ENCODE data around the gene CCL21. TPM values are rescaled to one million over a fixed set of nuclear protein-coding genes. Genes with fewer than 3 reads are reported as not detected.

The CCL21 gene
- total and polyA plus RNA-seq, 8 donors = 39.1 to 212 (median 150) TPM

DNA sequence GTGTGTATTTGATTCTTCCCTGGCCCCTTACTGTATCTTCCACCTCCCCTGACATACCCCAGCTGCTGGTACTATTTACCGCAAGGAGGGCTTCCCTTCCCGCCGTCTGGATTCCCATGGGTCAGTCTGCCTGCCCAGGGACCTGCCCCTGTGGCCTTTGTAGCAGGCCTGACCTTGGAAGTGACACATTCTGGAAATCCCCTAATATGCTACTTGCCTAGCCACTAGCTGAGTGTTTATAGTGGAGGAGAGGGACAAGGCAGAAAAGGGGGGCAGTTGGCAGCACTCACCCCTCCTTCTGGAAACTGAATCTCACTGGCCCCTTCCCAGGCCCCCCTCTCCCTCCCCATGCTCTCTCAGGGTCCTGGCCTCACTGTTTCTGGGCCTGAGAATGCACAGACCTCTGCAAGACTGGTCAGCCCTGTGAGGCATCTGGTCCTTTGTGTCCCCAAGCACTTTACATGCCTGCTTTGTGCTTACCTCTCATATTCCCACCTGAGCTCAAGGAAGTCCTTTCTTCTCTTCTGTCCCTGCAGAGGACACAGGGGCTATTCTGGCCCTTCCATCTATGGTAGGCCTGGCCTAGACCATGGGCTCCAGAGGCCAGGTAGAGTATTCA, 8.2 kb upstream of the CCL21 start:
- peak; percentile 33 for ATAC-seq
- Histone ChIP-seq H3K9me3 (no peaks in the 10 kb centered on the region), H3K4me3 (no peak overlapping the region), H3K27ac (no peak overlapping the region), H3K4me1 (peaks cover 0 to 8% of the 10 kb centered on the region in 2 donors), H3K27me3 (no peaks in the 10 kb centered on the region), H3K36me3 (no peaks in the 10 kb centered on the region)
- DNase-seq = no peak
- intact Hi-C loops (cut with DNase I) = no loop called here
- TF ChIP-seq, protein P1, sequence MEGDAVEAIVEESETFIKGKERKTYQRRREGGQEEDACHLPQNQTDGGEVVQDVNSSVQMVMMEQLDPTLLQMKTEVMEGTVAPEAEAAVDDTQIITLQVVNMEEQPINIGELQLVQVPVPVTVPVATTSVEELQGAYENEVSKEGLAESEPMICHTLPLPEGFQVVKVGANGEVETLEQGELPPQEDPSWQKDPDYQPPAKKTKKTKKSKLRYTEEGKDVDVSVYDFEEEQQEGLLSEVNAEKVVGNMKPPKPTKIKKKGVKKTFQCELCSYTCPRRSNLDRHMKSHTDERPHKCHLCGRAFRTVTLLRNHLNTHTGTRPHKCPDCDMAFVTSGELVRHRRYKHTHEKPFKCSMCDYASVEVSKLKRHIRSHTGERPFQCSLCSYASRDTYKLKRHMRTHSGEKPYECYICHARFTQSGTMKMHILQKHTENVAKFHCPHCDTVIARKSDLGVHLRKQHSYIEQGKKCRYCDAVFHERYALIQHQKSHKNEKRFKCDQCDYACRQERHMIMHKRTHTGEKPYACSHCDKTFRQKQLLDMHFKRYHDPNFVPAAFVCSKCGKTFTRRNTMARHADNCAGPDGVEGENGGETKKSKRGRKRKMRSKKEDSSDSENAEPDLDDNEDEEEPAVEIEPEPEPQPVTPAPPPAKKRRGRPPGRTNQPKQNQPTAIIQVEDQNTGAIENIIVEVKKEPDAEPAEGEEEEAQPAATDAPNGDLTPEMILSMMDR (IDR thresholded peaks at IDR 0.05) = no peak

DNA sequence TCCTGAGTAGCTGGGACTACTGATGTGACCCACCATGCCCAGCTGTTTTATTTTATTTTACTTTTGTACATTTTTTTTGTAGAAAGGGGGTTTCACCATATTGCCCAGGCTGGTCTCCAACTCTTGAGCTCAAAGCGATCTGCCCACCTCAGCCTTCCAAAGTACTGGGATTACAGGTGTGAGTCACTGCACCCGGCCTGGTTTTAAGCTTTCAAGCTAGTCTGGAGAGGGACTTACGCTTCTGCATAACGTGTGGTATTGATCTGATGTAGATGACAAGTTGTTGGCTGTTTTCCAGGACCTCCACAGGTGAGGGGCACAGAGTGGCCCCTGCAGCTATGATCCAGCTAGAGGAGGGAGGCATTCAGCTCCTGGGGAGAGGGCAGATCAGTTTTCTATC, 6.8 kb upstream of the CCL21 start:
- intact Hi-C loops (cut with DNase I) = no loop called here
- Histone ChIP-seq H3K27me3 (no peaks in the 10 kb centered on the region), H3K9me3 (no peaks in the 10 kb centered on the region), H3K36me3 (no peaks in the 10 kb centered on the region), H3K4me1 (peaks cover 0 to 8% of the 10 kb centered on the region in 2 donors), H3K4me3 (no peak overlapping the region), H3K27ac (no peak overlapping the region)
- TF ChIP-seq, protein P1 (IDR thresholded peaks at IDR 0.05) = no peak
- ATAC-seq (no peak), DNase-seq (no peak)

DNA sequence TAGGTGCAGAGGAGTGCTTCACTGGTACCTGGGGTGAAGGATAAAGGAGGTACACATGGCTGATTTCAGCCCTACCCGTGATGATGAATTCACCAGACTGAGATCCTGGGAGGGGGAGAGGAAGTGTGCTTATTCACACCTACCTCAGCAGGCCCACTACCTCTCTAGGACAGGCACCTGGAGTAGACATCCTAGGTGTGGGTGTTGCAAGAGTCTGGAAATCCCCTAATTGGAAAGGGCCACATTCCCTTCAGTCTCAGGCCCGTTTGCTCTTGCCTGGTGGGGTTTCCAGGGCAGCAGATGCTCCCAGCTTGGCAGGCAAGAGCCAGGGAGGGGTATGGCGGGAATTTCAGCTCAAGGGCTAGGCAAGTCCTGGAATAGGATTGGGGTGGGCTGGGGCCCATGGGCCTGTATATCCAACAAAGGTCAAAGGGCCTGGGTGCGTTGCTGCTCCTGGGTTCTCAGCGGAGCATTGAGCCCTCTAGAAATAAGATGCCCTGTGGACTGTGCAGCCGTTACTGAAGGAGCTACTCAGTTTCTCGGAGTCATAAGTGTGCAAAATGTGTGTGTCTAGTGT, 5.8 kb upstream of the CCL21 start:
- H3K4me1 ChIP-seq = peaks cover 0 to 8% of the 10 kb centered on the region in 2 donors
- intact Hi-C loops (cut with DNase I) = no loop called here
- TF ChIP-seq, protein P1 (IDR thresholded peaks at IDR 0.05) = no peak
- H3K27me3 ChIP-seq = no peaks in the 10 kb centered on the region
- no peaks in the 10 kb centered on the region for H3K36me3 ChIP-seq
- H3K27ac ChIP-seq = no peak overlapping the region
- H3K9me3 ChIP-seq = no peaks in the 10 kb centered on the region
- DNase-seq (no peak), ATAC-seq (no peak)
- H3K4me3 ChIP-seq = no peak overlapping the region

DNA sequence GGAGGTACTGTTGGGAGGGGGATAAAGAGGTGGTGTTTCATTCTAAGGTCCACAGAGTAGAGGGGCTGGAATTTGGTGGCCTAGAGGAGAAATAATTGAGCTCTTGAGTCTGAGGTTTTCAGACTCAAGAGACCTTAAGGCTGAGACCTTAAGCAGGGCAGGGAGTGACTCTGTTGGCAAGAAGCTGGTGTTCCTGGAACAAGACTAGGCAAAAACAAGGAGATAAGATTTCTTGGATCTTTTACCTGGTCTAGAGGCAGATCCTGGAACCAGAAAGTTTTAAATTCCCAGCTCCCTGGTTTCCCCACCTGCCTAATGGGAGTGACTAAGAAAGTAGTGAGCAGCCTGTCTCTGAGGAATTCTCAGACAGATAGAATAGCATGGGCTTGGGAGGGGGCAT, 4.1 kb upstream of the CCL21 start:
- no peak for ATAC-seq
- Histone ChIP-seq H3K27me3 (no peaks in the 10 kb centered on the region), H3K4me3 (no peak overlapping the region), H3K9me3 (no peaks in the 10 kb centered on the region), H3K36me3 (no peaks in the 10 kb centered on the region), H3K27ac (no peak overlapping the region), H3K4me1 (peaks cover 0 to 8% of the 10 kb centered on the region in 2 donors)
- TF ChIP-seq, protein P1 (IDR thresholded peaks at IDR 0.05) = no peak
- no peak for DNase-seq
- intact Hi-C loops (cut with DNase I) = no loop called here

DNA sequence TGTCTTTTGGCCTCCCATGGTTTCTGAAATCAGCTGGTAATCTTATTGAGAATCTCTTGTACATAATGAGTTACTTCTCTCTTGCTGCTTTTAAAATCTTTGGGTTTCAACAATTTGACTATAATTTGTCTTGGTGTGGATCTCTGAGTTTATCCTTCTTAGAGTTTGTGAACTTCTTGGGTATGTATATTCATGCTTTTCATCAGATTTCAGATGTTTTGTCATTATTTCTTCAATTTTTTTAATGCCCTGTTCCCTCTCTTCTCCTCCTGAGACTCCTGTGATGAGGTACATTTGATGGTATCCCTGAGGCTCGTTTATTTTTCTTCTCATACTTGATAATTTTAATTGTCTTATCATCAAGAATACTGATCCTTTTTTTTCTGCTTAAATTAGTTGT, 2.2 kb upstream of the CCL21 start:
- H3K4me3 ChIP-seq = no peak overlapping the region
- intact Hi-C loops (cut with DNase I) = no loop called here
- no peaks in the 10 kb centered on the region for H3K36me3 ChIP-seq
- no peak overlapping the region for H3K27ac ChIP-seq
- H3K9me3 ChIP-seq = no peaks in the 10 kb centered on the region
- TF ChIP-seq, protein P1 (IDR thresholded peaks at IDR 0.05) = no peak
- no peaks in the 10 kb centered on the region for H3K4me1 ChIP-seq
- no peaks in the 10 kb centered on the region for H3K27me3 ChIP-seq
- no peak for ATAC-seq
- DNase-seq = no peak
